GM12878 (cell line): Measurements from ENCODE around the gene WNK2. TPM values are rescaled to one million over a fixed set of nuclear protein-coding genes. Genes with fewer than 3 reads are reported as not detected.

Source experiments
- ATAC-seq: fragments of 200-7000 bp; cut with Tn5 transposase; 3 replicates; pipeline ENCODE4 v1.9.1; 2020; ENCODE audit warnings: mild to moderate bottlenecking, moderate library complexity
- BruUV-seq: library from RNA; stranded (reverse); fragments of 400-500 nt; replicated peaks from 2 replicates; lab custom pipeline; 2021; lab: Mats Ljungman, UMichigan
- CTCF ChIA-PET: fragments of 300-600 bp; sonication (Branson Sonifier 250); formaldehyde crosslinking; extraction: SDS; loops from one replicate; lab custom pipeline; 2021; ENCODE audit warnings: inconsistent platforms; lab: Yijun Ruan, JAX
- POLR2A ChIA-PET: fragments of 350-600 bp; formaldehyde crosslinking; extraction: SDS; loops from one replicate; lab custom pipeline; 2021; ENCODE audit warnings: inconsistent platforms; lab: Charles Lee
- RAD21 ChIA-PET: fragments of 300-600 bp; sonication (Branson Sonifier 250); formaldehyde crosslinking; loops from one replicate; lab custom pipeline; 2023; ENCODE audit warnings: antibody characterized with exemption; ENCODE audit not compliant: unreplicated experiment; lab: Charles Lee
- SMC1A ChIA-PET: fragments of 300-600 bp; sonication (Branson Sonifier 250); formaldehyde crosslinking; loops from one replicate; lab custom pipeline; 2023; ENCODE audit not compliant: unreplicated experiment, uncharacterized antibody; lab: Charles Lee
- DNase-seq: peaks from one replicate; pipeline ENCODE4 v3.0.0-alpha.2; 2011; ENCODE audit warnings: low read depth, low spot score
- FAIRE-seq: peaks from 3 replicates; lab custom pipeline; 2011; peaks lifted over from hg19 to GRCh38; lab: Jason Lieb, UNC
- H2AFZ ChIP-seq: 2 replicates; pipeline ENCODE4 v1.6.0; 2011; ENCODE audit warnings: low read depth, low read length, control low read depth; ENCODE audit not compliant: control insufficient read depth
- H3K27ac ChIP-seq: 2 replicates; pipeline ENCODE4 v1.5.1; 2011; ENCODE audit warnings: control low read depth; ENCODE audit not compliant: control insufficient read depth, insufficient read depth
- H3K27me3 ChIP-seq, 2 experiments: replicated peaks in 1 of 2; 2 replicates each; pipeline versions ENCODE4 v1.6.0 to v1.6.1; 2011; ENCODE audit warnings: low read length in 1 of 2; ENCODE audit not compliant: control insufficient read depth in 2 of 2, insufficient read depth in 2 of 2
- H3K36me3 ChIP-seq, 2 experiments: 2 replicates each; pipeline ENCODE4 v1.5.1; 2011; ENCODE audit warnings: low read length in 1 of 2; ENCODE audit not compliant: control insufficient read depth in 2 of 2, insufficient read depth in 2 of 2
- H3K4me1 ChIP-seq: 2 replicates; pipeline ENCODE4 v1.6.1; 2011; ENCODE audit warnings: mild to moderate bottlenecking, low read length, moderate library complexity, mixed read lengths; ENCODE audit not compliant: control insufficient read depth, insufficient read depth
- H3K4me2 ChIP-seq: 2 replicates; pipeline ENCODE4 v1.6.0; 2011; ENCODE audit warnings: control low read depth; ENCODE audit not compliant: control insufficient read depth, insufficient read depth
- H3K4me3 ChIP-seq: fragments of 200-600 bp; sonication (generic); 2 replicates; pipeline ENCODE4 v1.5.1; 2016
- H3K79me2 ChIP-seq: 2 replicates; pipeline ENCODE4 v1.6.0; 2011; ENCODE audit warnings: low read length; ENCODE audit not compliant: control insufficient read depth, insufficient read depth
- H3K9ac ChIP-seq: 2 replicates; pipeline ENCODE4 v1.8.0; 2011; ENCODE audit warnings: low read length, control low read depth, mixed read lengths; ENCODE audit not compliant: control insufficient read depth, insufficient read depth
- H3K9me3 ChIP-seq: replicated peaks from 3 replicates; pipeline ENCODE4 v1.5.1; 2011; ENCODE audit warnings: mild to moderate bottlenecking, low read length; ENCODE audit not compliant: control insufficient read depth, insufficient read depth
- H4K20me1 ChIP-seq: 2 replicates; pipeline ENCODE4 v1.6.0; 2011; ENCODE audit not compliant: control insufficient read depth, insufficient read depth
- ASH2L ChIP-seq: fragments of 300-600, 200-600 bp; sonication (generic); IDR thresholded peaks from 2 replicates; pipeline ENCODE4 v1.6.1; 2017; ENCODE audit warnings: low read depth, mild to moderate bottlenecking, borderline replicate concordance
- BHLHE40 ChIP-seq, 2 experiments: fragments of 450-650 bp in 1 of 2; IDR thresholded peaks; 2 replicates each; pipeline ENCODE4 v1.6.1; 2011 to 2017; ENCODE audit warnings: low read depth in 2 of 2, borderline replicate concordance in 1 of 2, improper control_type of control experiment in 1 of 2, low read length in 1 of 2, mild to moderate bottlenecking in 1 of 2
- BRCA1 ChIP-seq: IDR thresholded peaks from 2 replicates; pipeline ENCODE4 v1.6.1; 2011; ENCODE audit warnings: low read depth, low read length, improper control_type of control experiment
- EED ChIP-seq: sonication (generic); IDR thresholded peaks from 2 replicates; pipeline ENCODE4 v1.6.1; 2016; ENCODE audit warnings: antibody characterized with exemption, low read depth
- FOXM1 ChIP-seq: IDR thresholded peaks from 2 replicates; pipeline ENCODE4 v1.6.1; 2012; ENCODE audit warnings: low read depth, mild to moderate bottlenecking, inconsistent platforms, low read length, moderate library complexity
- JUNB ChIP-seq: IDR thresholded peaks from 2 replicates; pipeline ENCODE4 v1.6.1; 2016; ENCODE audit warnings: antibody characterized with exemption, mild to moderate bottlenecking
- MEF2A ChIP-seq: IDR thresholded peaks from 2 replicates; pipeline ENCODE4 v1.6.1; 2011; ENCODE audit warnings: low read depth, mild to moderate bottlenecking, low read length, moderate library complexity; ENCODE audit not compliant: insufficient read depth
- NFXL1 ChIP-seq: fragments of 450-650 bp; IDR thresholded peaks from 2 replicates; pipeline ENCODE4 v1.6.1; 2017; ENCODE audit warnings: antibody characterized with exemption, mild to moderate bottlenecking, borderline replicate concordance
- NFYA ChIP-seq: IDR thresholded peaks from 2 replicates; pipeline ENCODE4 v1.6.1; 2011; ENCODE audit warnings: low read depth, mild to moderate bottlenecking, low read length, improper control_type of control experiment, borderline replicate concordance
- NR2C1 ChIP-seq: fragments of 450-650 bp; IDR thresholded peaks from 2 replicates; pipeline ENCODE4 v1.6.1; 2017; ENCODE audit warnings: antibody characterized with exemption, mild to moderate bottlenecking, moderate library complexity
- PML ChIP-seq: IDR thresholded peaks from 2 replicates; pipeline ENCODE4 v1.6.1; 2012; ENCODE audit warnings: low read length, inconsistent platforms
- SMAD1 ChIP-seq: fragments of 450-650 bp; IDR thresholded peaks from 2 replicates; pipeline ENCODE4 v1.6.1; 2018; ENCODE audit warnings: mild to moderate bottlenecking, low read depth; ENCODE audit not compliant: partially characterized antibody
- SREBF2 ChIP-seq: IDR thresholded peaks from 2 replicates; pipeline ENCODE4 v1.6.1; 2012; ENCODE audit warnings: mild to moderate bottlenecking, low read length
- STAT3 ChIP-seq: IDR thresholded peaks from 2 replicates; pipeline ENCODE4 v1.6.1; 2011; ENCODE audit warnings: low read depth, low read length, improper control_type of control experiment
- SUZ12 ChIP-seq: fragments of 200-600 bp; sonication (generic); IDR thresholded peaks from one replicate; pipeline ENCODE4 v1.6.1; 2018; ENCODE audit warnings: antibody characterized with exemption, mild to moderate bottlenecking; ENCODE audit not compliant: unreplicated experiment
- YY1 ChIP-seq: IDR thresholded peaks from 2 replicates; pipeline ENCODE4 v1.6.1; 2011; ENCODE audit warnings: low read depth, mild to moderate bottlenecking, low read length
- WGBS: methylation state at CpG from one replicate; pipeline ENCODE4 v1.1.6; 2016; ENCODE audit warnings: low lambda C conversion rate; ENCODE audit not compliant: insufficient replicate concordance, insufficient coverage; ENCODE audit errors: missing lambda C conversion rate; 5-methylcytosine and 5-hydroxymethylcytosine counted together
- in situ Hi-C: fragments of 300-500 bp; cut with MboI; formaldehyde crosslinking; loops from 9 replicates; pipeline ENCODE4 v1.14.3; 2018; ENCODE audit warnings: mixed read lengths
- intact Hi-C: fragments of 100-400 bp; cut with micrococcal nuclease; formaldehyde crosslinking; loops from one replicate; pipeline ENCODE4 v1.14.2; 2022; ENCODE audit not compliant: unreplicated experiment
- polyA plus RNA-seq, 11 experiments: library from polyadenylated mRNA; depleted of rRNA in 4 of 11; unstranded in 6 of 11; stranded (reverse) in 5 of 11; fragments of >200 nt; fragmentation: Nextera tagmentation in 4 of 11; fragmentation: Illumina TruSeq in 1 of 11; extraction: Ambion mirVana in 4 of 11; extraction: Trizol in 1 of 11; gene quantifications; 1 replicate in 1 of 11; 2 replicates in 10 of 11; pipeline versions ENCODE4 v1.2.1 to v1.2.3, GENCODE V29; 2011 to 2016; ENCODE audit warnings: inconsistent platforms in 2 of 11, missing spikeins in 2 of 11, low read depth in 1 of 11
- total RNA-seq, 4 experiments: library from RNA; depleted of rRNA in 3 of 4; stranded (reverse); fragments of >200 nt in 3 of 4; fragmentation: Illumina TruSeq in 1 of 4; extraction: Trizol in 1 of 4; gene quantifications; 2 replicates each; pipeline versions ENCODE4 v1.2.1 to v1.2.3, GENCODE V29; 2013 to 2021
- TF ChIP-seq, protein P1 (sequence below): fragments of 450-650 bp; conservative IDR thresholded peaks from 2 replicates; pipeline ENCODE4 v1.6.1; 2017; ENCODE audit warnings: mild to moderate bottlenecking, moderate library complexity

Gene WNK2
- total and polyA plus RNA-seq, 10 of the 15 experiments (the other 5 are each of a cell fraction or from before 2014, with no cell fraction given), result 0.15 TPM; not detected in 9

GRCh38 chr9:93248386-93249040 is 64.6 kb downstream of the WNK2 start:
- in situ Hi-C loops, result no loop called here
- no peak for DNase-seq
- POLR2A ChIA-PET, result no interaction called here

More at GRCh38 chr9:93248386-93249040, 64.6 kb downstream of the WNK2 start:
- H2AFZ ChIP-seq, result no peak overlapping the region
- H3K27ac ChIP-seq, result no peak overlapping the region
- no peaks in the 10 kb centered on the region for H4K20me1 ChIP-seq
- intact Hi-C loops, result no loop called here
- no peak for TF ChIP-seq BHLHE40 (IDR thresholded peaks at IDR 0.05; ENCODE audit: borderline replicate concordance in 1 of 2, low read depth in 2 of 2, low read length in 1 of 2)
- TF ChIP-seq NFYA, result no peak
- TF ChIP-seq SREBF2, result no peak
- TF ChIP-seq PML, result no peak
- no peak for TF ChIP-seq NFXL1
- no peak for TF ChIP-seq ASH2L
- no peak for TF ChIP-seq YY1
- TF ChIP-seq, protein P1, sequence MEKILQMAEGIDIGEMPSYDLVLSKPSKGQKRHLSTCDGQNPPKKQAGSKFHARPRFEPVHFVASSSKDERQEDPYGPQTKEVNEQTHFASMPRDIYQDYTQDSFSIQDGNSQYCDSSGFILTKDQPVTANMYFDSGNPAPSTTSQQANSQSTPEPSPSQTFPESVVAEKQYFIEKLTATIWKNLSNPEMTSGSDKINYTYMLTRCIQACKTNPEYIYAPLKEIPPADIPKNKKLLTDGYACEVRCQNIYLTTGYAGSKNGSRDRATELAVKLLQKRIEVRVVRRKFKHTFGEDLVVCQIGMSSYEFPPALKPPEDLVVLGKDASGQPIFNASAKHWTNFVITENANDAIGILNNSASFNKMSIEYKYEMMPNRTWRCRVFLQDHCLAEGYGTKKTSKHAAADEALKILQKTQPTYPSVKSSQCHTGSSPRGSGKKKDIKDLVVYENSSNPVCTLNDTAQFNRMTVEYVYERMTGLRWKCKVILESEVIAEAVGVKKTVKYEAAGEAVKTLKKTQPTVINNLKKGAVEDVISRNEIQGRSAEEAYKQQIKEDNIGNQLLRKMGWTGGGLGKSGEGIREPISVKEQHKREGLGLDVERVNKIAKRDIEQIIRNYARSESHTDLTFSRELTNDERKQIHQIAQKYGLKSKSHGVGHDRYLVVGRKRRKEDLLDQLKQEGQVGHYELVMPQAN, result no peak
- no peak for TF ChIP-seq FOXM1
- no peak for TF ChIP-seq SMAD1
- TF ChIP-seq NR2C1, result no peak
- no peak for TF ChIP-seq BRCA1
- no peak for TF ChIP-seq JUNB
- TF ChIP-seq STAT3, result no peak
- no peak for TF ChIP-seq MEF2A
- no peak for TF ChIP-seq EED
- TF ChIP-seq SUZ12, result no peak
- no peaks in the 10 kb centered on the region for H3K9me3 ChIP-seq
- no peaks in the 10 kb centered on the region for H3K79me2 ChIP-seq
- RAD21 ChIA-PET, result no interaction called here
- no TSS peak for BruUV-seq
- H3K9ac ChIP-seq, result no peak overlapping the region
- no peak overlapping the region for H3K4me2 ChIP-seq
- H3K4me1 ChIP-seq, result no peaks in the 10 kb centered on the region
- SMC1A ChIA-PET, result no interaction called here
- H3K4me3 ChIP-seq, result no peak overlapping the region
- WGBS, result 17% methylated on average over 3 of the region's 3 CpGs
- no peaks in the 10 kb centered on the region for H3K27me3 ChIP-seq
- H3K36me3 ChIP-seq, result no peaks in the 10 kb centered on the region
- CTCF ChIA-PET, result no interaction called here
- no peak for ATAC-seq
- no peak for FAIRE-seq
